Loucy (cell line): Measurements from ENCODE around the gene SLC25A26.

Experiments used
- EZH2phosphoT487 ChIP-seq: fragments of 200-600 bp; IDR thresholded peaks from 2 replicates; pipeline ENCODE4 v1.6.1; 2018; ENCODE audit warnings: antibody characterized with exemption, mild to moderate bottlenecking, moderate library complexity, borderline replicate concordance
- TF ChIP-seq, protein P1 (sequence below): fragments of 200-600 bp; sonication (generic); conservative IDR thresholded peaks from 2 replicates; pipeline ENCODE4 v1.5.1; 2014; ENCODE audit warnings: mild to moderate bottlenecking, antibody characterized with exemption, low read length

- TF ChIP-seq, protein P1, sequence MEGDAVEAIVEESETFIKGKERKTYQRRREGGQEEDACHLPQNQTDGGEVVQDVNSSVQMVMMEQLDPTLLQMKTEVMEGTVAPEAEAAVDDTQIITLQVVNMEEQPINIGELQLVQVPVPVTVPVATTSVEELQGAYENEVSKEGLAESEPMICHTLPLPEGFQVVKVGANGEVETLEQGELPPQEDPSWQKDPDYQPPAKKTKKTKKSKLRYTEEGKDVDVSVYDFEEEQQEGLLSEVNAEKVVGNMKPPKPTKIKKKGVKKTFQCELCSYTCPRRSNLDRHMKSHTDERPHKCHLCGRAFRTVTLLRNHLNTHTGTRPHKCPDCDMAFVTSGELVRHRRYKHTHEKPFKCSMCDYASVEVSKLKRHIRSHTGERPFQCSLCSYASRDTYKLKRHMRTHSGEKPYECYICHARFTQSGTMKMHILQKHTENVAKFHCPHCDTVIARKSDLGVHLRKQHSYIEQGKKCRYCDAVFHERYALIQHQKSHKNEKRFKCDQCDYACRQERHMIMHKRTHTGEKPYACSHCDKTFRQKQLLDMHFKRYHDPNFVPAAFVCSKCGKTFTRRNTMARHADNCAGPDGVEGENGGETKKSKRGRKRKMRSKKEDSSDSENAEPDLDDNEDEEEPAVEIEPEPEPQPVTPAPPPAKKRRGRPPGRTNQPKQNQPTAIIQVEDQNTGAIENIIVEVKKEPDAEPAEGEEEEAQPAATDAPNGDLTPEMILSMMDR, result no peak
- no peak for TF ChIP-seq EZH2phosphoT487
Measured at GRCh38 chr3:66370179-66370578, 149.4 kb downstream of the SLC25A26 start.
